H1 (cell line): ENCODE measurements around the gene TMEM79. TPM values are rescaled to one million over a fixed set of nuclear protein-coding genes. Genes with fewer than 3 reads are reported as not detected.

Experiments used
- CREB1 ChIP-seq: IDR thresholded peaks from 2 replicates; pipeline ENCODE4 v1.6.1; 2012; ENCODE audit warnings: inconsistent platforms
- FOSL1 ChIP-seq: IDR thresholded peaks from 2 replicates; pipeline ENCODE4 v1.6.1; 2011; ENCODE audit warnings: mild to moderate bottlenecking, low read depth, low read length, moderate library complexity; ENCODE audit not compliant: insufficient read depth
- RFX5 ChIP-seq: IDR thresholded peaks from 2 replicates; pipeline ENCODE4 v1.6.1; 2011; ENCODE audit warnings: low read depth, low read length, improper control_type of control experiment, borderline replicate concordance
- SAP30 ChIP-seq: fragments of 300-600 bp; sonication (generic); IDR thresholded peaks from 2 replicates; pipeline ENCODE4 v1.7.1; 2012; ENCODE audit warnings: low read length, moderate library complexity, mild to moderate bottlenecking, inconsistent platforms; ENCODE audit not compliant: insufficient read depth, insufficient replicate concordance
- polyA plus RNA-seq, 7 experiments: library from polyadenylated mRNA; depleted of rRNA in 3 of 7; stranded (reverse) in 5 of 7; unstranded in 2 of 7; fragments of >200 nt in 5 of 7; fragments of 200-250 nt in 2 of 7; gene quantifications; 1 replicate in 5 of 7; 2 replicates in 1 of 7; 4 replicates in 1 of 7; pipeline versions ENCODE4 v1.2.1 to v1.2.3, GENCODE V29; 2011 to 2013; ENCODE audit warnings: missing spikeins in 2 of 7, mixed read lengths in 2 of 7
- total RNA-seq: library from RNA; stranded (reverse); fragmentation: NEBNext Ultra II Directional; extraction: Animal tissue kit (Norgen Biotek cat#: 25700); gene quantifications from 2 replicates; pipeline ENCODE4 v1.2.1, GENCODE V29; 2021
- TF ChIP-seq, protein P1 (sequence below): fragments of 300-600 bp; sonication (generic); IDR thresholded peaks from 2 replicates; pipeline ENCODE4 v1.7.1; 2012; ENCODE audit warnings: low read length, moderate library complexity, mild to moderate bottlenecking, inconsistent platforms; ENCODE audit not compliant: insufficient replicate concordance

TMEM79 gene
- total and polyA plus RNA-seq, 2 of the 8 experiments (the other 6 are each of a cell fraction or from before 2014, with no cell fraction given): 2.1 to 2.3 TPM

DNA sequence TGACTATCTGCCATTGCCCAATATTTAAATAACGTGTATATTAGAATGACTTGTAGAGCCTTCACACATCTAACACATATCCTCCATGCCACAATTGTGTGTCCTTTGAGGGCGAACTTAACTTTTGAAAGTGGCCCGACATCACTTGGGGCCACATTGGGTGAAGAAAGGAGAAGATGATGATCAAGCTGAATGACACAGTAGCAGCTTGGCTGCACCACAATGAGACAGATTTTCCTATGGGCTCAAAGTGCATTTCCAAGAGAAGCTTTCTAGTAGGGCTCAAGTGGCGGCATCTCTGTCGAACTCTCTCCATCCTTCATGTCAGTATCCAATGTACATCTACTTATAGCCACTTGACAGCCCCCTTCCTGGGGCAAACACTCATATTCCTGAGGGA, 45.9 kb upstream of the TMEM79 start (continued):
- TF ChIP-seq RFX5 (no peak), SAP30 (no peak), CREB1 (no peak), FOSL1 (no peak)
- TF ChIP-seq, protein P1, sequence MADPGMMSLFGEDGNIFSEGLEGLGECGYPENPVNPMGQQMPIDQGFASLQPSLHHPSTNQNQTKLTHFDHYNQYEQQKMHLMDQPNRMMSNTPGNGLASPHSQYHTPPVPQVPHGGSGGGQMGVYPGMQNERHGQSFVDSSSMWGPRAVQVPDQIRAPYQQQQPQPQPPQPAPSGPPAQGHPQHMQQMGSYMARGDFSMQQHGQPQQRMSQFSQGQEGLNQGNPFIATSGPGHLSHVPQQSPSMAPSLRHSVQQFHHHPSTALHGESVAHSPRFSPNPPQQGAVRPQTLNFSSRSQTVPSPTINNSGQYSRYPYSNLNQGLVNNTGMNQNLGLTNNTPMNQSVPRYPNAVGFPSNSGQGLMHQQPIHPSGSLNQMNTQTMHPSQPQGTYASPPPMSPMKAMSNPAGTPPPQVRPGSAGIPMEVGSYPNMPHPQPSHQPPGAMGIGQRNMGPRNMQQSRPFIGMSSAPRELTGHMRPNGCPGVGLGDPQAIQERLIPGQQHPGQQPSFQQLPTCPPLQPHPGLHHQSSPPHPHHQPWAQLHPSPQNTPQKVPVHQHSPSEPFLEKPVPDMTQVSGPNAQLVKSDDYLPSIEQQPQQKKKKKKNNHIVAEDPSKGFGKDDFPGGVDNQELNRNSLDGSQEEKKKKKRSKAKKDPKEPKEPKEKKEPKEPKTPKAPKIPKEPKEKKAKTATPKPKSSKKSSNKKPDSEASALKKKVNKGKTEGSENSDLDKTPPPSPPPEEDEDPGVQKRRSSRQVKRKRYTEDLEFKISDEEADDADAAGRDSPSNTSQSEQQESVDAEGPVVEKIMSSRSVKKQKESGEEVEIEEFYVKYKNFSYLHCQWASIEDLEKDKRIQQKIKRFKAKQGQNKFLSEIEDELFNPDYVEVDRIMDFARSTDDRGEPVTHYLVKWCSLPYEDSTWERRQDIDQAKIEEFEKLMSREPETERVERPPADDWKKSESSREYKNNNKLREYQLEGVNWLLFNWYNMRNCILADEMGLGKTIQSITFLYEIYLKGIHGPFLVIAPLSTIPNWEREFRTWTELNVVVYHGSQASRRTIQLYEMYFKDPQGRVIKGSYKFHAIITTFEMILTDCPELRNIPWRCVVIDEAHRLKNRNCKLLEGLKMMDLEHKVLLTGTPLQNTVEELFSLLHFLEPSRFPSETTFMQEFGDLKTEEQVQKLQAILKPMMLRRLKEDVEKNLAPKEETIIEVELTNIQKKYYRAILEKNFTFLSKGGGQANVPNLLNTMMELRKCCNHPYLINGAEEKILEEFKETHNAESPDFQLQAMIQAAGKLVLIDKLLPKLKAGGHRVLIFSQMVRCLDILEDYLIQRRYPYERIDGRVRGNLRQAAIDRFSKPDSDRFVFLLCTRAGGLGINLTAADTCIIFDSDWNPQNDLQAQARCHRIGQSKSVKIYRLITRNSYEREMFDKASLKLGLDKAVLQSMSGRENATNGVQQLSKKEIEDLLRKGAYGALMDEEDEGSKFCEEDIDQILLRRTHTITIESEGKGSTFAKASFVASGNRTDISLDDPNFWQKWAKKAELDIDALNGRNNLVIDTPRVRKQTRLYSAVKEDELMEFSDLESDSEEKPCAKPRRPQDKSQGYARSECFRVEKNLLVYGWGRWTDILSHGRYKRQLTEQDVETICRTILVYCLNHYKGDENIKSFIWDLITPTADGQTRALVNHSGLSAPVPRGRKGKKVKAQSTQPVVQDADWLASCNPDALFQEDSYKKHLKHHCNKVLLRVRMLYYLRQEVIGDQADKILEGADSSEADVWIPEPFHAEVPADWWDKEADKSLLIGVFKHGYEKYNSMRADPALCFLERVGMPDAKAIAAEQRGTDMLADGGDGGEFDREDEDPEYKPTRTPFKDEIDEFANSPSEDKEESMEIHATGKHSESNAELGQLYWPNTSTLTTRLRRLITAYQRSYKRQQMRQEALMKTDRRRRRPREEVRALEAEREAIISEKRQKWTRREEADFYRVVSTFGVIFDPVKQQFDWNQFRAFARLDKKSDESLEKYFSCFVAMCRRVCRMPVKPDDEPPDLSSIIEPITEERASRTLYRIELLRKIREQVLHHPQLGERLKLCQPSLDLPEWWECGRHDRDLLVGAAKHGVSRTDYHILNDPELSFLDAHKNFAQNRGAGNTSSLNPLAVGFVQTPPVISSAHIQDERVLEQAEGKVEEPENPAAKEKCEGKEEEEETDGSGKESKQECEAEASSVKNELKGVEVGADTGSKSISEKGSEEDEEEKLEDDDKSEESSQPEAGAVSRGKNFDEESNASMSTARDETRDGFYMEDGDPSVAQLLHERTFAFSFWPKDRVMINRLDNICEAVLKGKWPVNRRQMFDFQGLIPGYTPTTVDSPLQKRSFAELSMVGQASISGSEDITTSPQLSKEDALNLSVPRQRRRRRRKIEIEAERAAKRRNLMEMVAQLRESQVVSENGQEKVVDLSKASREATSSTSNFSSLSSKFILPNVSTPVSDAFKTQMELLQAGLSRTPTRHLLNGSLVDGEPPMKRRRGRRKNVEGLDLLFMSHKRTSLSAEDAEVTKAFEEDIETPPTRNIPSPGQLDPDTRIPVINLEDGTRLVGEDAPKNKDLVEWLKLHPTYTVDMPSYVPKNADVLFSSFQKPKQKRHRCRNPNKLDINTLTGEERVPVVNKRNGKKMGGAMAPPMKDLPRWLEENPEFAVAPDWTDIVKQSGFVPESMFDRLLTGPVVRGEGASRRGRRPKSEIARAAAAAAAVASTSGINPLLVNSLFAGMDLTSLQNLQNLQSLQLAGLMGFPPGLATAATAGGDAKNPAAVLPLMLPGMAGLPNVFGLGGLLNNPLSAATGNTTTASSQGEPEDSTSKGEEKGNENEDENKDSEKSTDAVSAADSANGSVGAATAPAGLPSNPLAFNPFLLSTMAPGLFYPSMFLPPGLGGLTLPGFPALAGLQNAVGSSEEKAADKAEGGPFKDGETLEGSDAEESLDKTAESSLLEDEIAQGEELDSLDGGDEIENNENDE: no peak
